Stimulated activated effector memory CD8-positive, alpha-beta T cell treated with anti-CD3 and anti-CD28 coated beads, Interleukin-12 subunit alpha, Interleukin-12 subunit beta, amount 100 ng/mL, for 72 hours (primary cell): Measurements from ENCODE around the gene CEMIP.

Source experiments
- ATAC-seq: fragments of 150-1000 bp; cut with Tn5 transposase; 2 replicates; pipeline ENCODE4 v1.10.0; 2021
- DNase-seq, 2 donors: peaks; one replicate each; pipeline ENCODE4 v3.0.0; 2021 to 2022; ENCODE audit warnings: low spot score in 2 of 2
- H3K27ac Mint-ChIP-seq: one replicate; pipeline ENCODE4 v1.8.0; 2022; ENCODE audit warnings: mild to moderate bottlenecking, mixed read lengths
- H3K36me3 Mint-ChIP-seq: one replicate; pipeline ENCODE4 v1.8.0; 2022; ENCODE audit warnings: mild to moderate bottlenecking, mixed read lengths
- H3K4me1 Mint-ChIP-seq: one replicate; pipeline ENCODE4 v1.8.0; 2022; ENCODE audit warnings: mixed read lengths
- H3K4me3 Mint-ChIP-seq: one replicate; pipeline ENCODE4 v1.8.0; 2022; ENCODE audit warnings: mild to moderate bottlenecking, mixed read lengths
- H3K9me3 Mint-ChIP-seq: one replicate; pipeline ENCODE4 v1.8.0; 2022; ENCODE audit warnings: mixed read lengths

The CEMIP gene

GRCh38 chr15:80936288-80937078 lies 157.3 kb downstream of the CEMIP start:
- ATAC-seq (no peak), DNase-seq (no peak)
- H3K4me3 Mint-ChIP-seq = no peak overlapping the region
- no peaks in the 10 kb centered on the region for H3K9me3 Mint-ChIP-seq
- H3K4me1 Mint-ChIP-seq = peaks cover 9% of the 10 kb centered on the region
- H3K36me3 Mint-ChIP-seq = peaks cover 5% of the 10 kb centered on the region
- no peak overlapping the region for H3K27ac Mint-ChIP-seq

DNA sequence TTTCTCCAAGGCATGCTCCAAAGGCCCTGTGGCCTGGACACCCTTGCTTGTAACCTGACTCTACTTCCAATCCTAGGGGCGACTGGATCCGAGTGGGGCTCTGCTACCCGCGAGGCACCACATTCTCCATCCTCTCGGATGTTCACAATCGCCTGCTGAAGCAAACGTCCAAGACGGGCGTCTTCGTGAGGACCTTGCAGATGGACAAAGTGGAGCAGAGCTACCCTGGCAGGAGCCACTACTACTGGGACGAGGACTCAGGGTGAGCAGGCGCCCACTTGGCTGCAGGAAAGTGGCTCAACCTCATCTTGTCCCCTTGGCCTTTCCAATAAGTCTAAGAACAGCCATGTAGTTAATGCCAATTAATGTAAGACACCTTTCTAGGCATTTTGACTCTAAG lies 158.5 kb downstream of the CEMIP start:
- Mint-ChIP-seq H3K4me1 (peaks cover 9% of the 10 kb centered on the region), H3K36me3 (peaks cover 9% of the 10 kb centered on the region), H3K27ac (no peak overlapping the region), H3K9me3 (no peaks in the 10 kb centered on the region), H3K4me3 (no peak overlapping the region)
- DNase-seq (no peak), ATAC-seq (no peak)

DNA sequence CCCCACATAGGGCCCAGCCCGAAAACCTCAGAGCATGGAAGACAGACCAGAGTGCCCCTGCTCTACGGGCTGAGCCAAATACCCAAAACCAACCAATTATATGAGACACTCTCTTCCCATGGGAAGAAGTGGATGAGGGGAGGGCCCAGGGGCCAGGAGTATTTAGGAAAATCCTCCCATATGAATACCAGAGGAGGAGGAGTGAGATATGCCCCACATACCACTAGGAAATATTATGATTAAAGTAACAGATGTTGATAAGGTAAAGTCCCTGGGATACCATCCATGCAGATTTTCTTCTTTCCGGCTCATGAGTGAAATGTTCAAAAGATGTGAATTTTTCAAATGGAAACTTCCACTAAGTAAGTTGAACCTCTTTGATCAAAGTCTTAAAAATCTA lies 160.0 kb downstream of the CEMIP start:
- no peak overlapping the region for H3K27ac Mint-ChIP-seq
- ATAC-seq (no peak), DNase-seq (no peak)
- H3K9me3 Mint-ChIP-seq = no peaks in the 10 kb centered on the region
- H3K4me1 Mint-ChIP-seq = peaks cover 9% of the 10 kb centered on the region
- no peak overlapping the region for H3K4me3 Mint-ChIP-seq
- peaks cover 20% of the 10 kb centered on the region for H3K36me3 Mint-ChIP-seq

GRCh38 chr15:80940331-80940730 lies 161.2 kb downstream of the CEMIP start:
- no peak for ATAC-seq
- no peaks in the 10 kb centered on the region for H3K9me3 Mint-ChIP-seq
- H3K4me1 Mint-ChIP-seq = no peaks in the 10 kb centered on the region
- H3K4me3 Mint-ChIP-seq = no peak overlapping the region
- peaks cover 20% of the 10 kb centered on the region for H3K36me3 Mint-ChIP-seq
- DNase-seq = no peak
- peak overlapping the region; percentile 29 for H3K27ac Mint-ChIP-seq

GRCh38 chr15:80940851-80941250 lies 161.7 kb downstream of the CEMIP start:
- DNase-seq (no peak), ATAC-seq (no peak)
- H3K4me1 Mint-ChIP-seq = no peaks in the 10 kb centered on the region
- H3K4me3 Mint-ChIP-seq = no peak overlapping the region
- peak overlapping the region; percentile 29 for H3K27ac Mint-ChIP-seq
- H3K36me3 Mint-ChIP-seq = peaks cover 20% of the 10 kb centered on the region
- no peaks in the 10 kb centered on the region for H3K9me3 Mint-ChIP-seq

- ATAC-seq (no peak), DNase-seq (no peak)
- Mint-ChIP-seq H3K4me1 (no peaks in the 10 kb centered on the region), H3K9me3 (no peaks in the 10 kb centered on the region), H3K27ac (no peak overlapping the region), H3K4me3 (no peak overlapping the region), H3K36me3 (peaks cover 20% of the 10 kb centered on the region)
Measured at GRCh38 chr15:80942266-80942665, 163.1 kb downstream of the CEMIP start.

- no peaks in the 10 kb centered on the region for H3K4me1 Mint-ChIP-seq
- ATAC-seq = no peak
- peak overlapping the region; percentile 6 for H3K27ac Mint-ChIP-seq
- no peak for DNase-seq
- H3K36me3 Mint-ChIP-seq = peaks cover 25% of the 10 kb centered on the region
- H3K9me3 Mint-ChIP-seq = no peaks in the 10 kb centered on the region
- H3K4me3 Mint-ChIP-seq = no peak overlapping the region
Measured at GRCh38 chr15:80942746-80943565, 163.8 kb downstream of the CEMIP start.

DNA sequence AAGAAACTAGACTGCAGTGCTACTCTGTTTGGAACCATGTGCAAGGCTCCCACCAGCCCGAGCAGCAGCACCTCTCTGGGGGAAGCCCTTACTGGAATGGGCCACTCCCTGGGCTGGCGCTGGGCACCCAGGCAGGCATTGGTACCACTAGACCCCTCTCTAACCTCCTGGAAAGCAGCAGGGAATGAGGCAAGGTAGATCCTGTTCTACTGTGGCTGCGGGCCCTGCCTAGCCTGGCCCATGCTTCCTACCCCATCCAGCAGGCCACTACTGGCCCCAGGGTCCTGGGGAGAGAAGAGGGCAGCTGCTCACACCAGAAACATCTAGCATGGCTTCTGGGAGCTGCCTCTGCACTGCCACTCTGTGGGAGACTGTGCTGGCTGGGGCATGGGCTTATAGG lies 165.6 kb downstream of the CEMIP start:
- Mint-ChIP-seq H3K36me3 (peaks cover 28% of the 10 kb centered on the region), H3K9me3 (no peaks in the 10 kb centered on the region), H3K4me1 (no peaks in the 10 kb centered on the region), H3K4me3 (no peak overlapping the region), H3K27ac (no peak overlapping the region)
- DNase-seq (no peak), ATAC-seq (no peak)

DNA sequence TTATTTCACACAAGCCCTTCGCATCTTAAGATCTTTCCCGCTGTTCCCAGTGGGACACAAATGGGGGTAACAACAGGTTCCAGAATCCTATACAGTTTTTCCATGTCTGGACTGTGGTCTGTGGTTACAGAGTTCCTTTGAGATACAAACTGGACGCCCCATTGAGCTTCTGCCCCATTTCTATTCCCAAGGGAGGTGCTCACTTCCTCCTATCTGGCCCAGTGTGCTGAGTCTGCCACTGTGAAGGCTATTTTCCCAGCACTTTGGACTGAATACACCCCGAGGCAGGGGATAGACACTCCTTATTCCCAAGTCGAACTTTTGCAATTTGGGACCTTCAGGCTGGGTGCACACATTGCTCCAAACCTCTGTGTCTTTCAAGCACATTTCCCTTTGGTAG lies 166.4 kb downstream of the CEMIP start:
- peaks cover 28% of the 10 kb centered on the region for H3K36me3 Mint-ChIP-seq
- H3K27ac Mint-ChIP-seq = no peak overlapping the region
- DNase-seq (no peak), ATAC-seq (no peak)
- no peaks in the 10 kb centered on the region for H3K4me1 Mint-ChIP-seq
- no peaks in the 10 kb centered on the region for H3K9me3 Mint-ChIP-seq
- no peak overlapping the region for H3K4me3 Mint-ChIP-seq

- H3K4me1 Mint-ChIP-seq = no peaks in the 10 kb centered on the region
- no peak for DNase-seq
- peaks cover 23% of the 10 kb centered on the region for H3K36me3 Mint-ChIP-seq
- ATAC-seq = no peak
- H3K27ac Mint-ChIP-seq = no peak overlapping the region
- no peaks in the 10 kb centered on the region for H3K9me3 Mint-ChIP-seq
- H3K4me3 Mint-ChIP-seq = no peak overlapping the region
Measured at GRCh38 chr15:80946576-80946975, 167.4 kb downstream of the CEMIP start.

GRCh38 chr15:80948651-80949292 lies 169.6 kb downstream of the CEMIP start:
- peaks cover 13% of the 10 kb centered on the region for H3K4me1 Mint-ChIP-seq
- no peak overlapping the region for H3K4me3 Mint-ChIP-seq
- peaks cover 9% of the 10 kb centered on the region for H3K36me3 Mint-ChIP-seq

GRCh38 chr15:80949756-80950155 lies 170.6 kb downstream of the CEMIP start:
- H3K36me3 Mint-ChIP-seq = peaks cover 8% of the 10 kb centered on the region
- no peak overlapping the region for H3K4me3 Mint-ChIP-seq
- peaks cover 16% of the 10 kb centered on the region for H3K4me1 Mint-ChIP-seq
- H3K27ac Mint-ChIP-seq = no peak overlapping the region
- H3K9me3 Mint-ChIP-seq = no peaks in the 10 kb centered on the region
- DNase-seq (no peak), ATAC-seq (no peak)

More at GRCh38 chr15:80948651-80949292, 169.6 kb downstream of the CEMIP start:
- no peak for ATAC-seq
- no peak for DNase-seq
- no peaks in the 10 kb centered on the region for H3K9me3 Mint-ChIP-seq
- no peak overlapping the region for H3K27ac Mint-ChIP-seq

- Mint-ChIP-seq H3K27ac (no peak overlapping the region), H3K4me3 (no peak overlapping the region), H3K9me3 (no peaks in the 10 kb centered on the region), H3K4me1 (peaks cover 20% of the 10 kb centered on the region), H3K36me3 (peaks cover 8% of the 10 kb centered on the region)
- no peak for ATAC-seq
- no peak for DNase-seq
Measured at GRCh38 chr15:80950291-80951078, 171.3 kb downstream of the CEMIP start.

- H3K27ac Mint-ChIP-seq = no peak overlapping the region
- H3K9me3 Mint-ChIP-seq = no peaks in the 10 kb centered on the region
- H3K36me3 Mint-ChIP-seq = peaks cover 8% of the 10 kb centered on the region
Measured at GRCh38 chr15:80951941-80952340, 172.8 kb downstream of the CEMIP start.

More at GRCh38 chr15:80951941-80952340, 172.8 kb downstream of the CEMIP start:
- H3K4me1 Mint-ChIP-seq = peaks cover 29% of the 10 kb centered on the region
- ATAC-seq (no peak), DNase-seq (no peak)
- no peak overlapping the region for H3K4me3 Mint-ChIP-seq
